HG03432 (cell line): ENCODE measurements around the gene USP34.
"Not testable (repeated sequence)": the region's sequence is repeated elsewhere in the genome, so short reads cannot be mapped to it uniquely, and the experiment has no call there.

Experiments used
- ATAC-seq: cut with Tn5 transposase; IDR thresholded peaks from one replicate; pipeline ENCODE4 v1.9.1; 2021; ENCODE audit warnings: mild to moderate bottlenecking, moderate library complexity; ENCODE audit not compliant: unreplicated experiment

Gene USP34

DNA sequence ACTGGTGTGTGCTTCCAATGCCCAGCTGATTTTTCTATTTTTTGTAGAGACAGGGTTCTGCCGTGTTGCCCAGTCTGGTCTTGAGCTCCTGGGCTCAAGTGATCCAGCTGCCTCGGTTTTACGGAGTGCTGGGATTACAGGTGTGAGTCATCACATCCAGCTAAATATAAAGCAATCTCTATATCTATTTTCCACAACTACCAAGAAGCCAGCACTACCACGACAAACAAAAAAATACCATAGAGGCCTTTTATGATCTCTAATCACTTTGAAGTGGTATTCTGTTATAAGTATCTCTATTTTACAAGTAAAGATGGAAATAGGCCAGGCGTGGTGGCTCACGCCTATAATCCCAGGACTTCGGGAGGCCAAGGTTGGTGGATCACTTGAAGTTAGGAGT, 274.2 kb downstream of the USP34 start:
- no peak for ATAC-seq

DNA sequence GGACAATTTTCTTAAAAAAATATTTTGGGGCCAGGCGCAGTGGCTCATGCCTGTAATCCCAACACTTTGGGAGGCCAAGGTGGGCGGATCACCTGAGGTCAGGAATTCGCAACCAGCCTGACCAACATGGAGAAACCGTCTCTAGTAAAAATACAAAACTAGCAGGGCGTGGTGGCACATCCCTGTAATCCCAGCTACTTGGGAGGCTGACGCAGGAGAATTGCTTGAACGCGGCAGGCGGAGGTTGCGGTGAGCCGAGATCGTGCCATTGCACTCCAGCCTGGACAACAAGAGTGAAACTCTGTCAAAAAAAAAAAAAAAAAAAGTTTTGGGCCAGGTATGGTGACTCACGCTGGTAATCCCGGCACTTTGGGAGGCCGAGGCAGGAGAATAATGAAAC, 276.2 kb downstream of the USP34 start:
- ATAC-seq = not testable (repeated sequence)

DNA sequence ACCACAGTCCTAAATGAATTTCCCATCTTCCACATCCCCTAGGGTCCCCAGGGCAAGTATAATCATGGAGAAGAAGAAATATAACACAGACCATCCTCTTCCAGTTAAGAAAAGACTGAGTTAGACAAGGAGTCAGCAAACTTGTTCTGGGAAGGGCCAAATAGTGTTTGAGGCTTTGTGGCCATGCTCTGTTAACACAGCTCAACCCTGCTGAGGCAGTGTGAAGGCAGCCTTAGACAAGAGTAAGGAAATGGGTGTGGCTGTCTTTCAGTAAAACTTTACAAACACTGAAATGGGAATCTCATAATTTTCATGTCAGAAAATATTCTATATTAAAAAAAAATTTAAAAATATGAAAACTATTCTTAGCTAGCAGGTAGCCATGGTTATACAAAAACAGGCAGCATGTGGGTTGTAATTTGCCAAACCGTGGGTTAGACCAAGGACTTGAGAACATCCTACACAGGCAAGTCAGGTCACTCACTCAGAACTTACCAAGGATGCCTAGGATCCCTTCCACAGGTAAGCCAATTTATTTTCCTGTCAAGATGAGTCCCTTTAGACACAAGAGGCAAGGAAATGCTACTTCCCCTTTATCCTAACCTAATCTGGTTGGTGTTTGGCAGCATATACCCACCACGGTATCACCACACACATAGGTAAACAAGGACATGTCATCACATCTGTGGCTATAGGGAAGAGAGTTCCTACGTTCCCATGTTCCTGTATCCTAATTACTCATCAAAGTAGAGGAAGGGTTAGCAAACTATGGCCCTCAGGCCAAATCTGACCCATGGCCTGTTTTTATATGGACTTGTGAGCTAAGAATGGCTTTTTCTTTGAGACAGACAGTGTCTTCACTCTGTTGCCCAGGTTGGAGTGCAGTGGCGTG, 277.0 kb downstream of the USP34 start:
- no peak for ATAC-seq

DNA sequence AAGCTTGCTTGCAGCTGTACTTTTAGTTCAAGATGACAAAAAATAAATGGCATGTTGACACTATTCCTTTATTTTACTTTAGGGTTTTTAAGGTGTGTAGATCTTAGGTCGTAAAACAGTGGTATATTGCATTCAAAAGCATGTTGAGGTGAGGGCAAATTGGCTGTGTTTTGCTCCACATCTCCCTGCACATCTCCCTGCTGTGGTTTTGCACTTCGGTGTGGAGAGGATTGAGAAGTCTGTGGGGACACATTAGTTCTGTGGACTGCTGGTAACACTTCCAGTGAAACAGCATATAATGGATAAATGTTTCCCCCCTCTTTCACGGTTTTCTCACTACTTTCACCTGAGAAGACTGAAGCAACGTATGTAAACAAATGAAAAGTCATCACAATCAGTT, 283.8 kb downstream of the USP34 start:
- ATAC-seq = no peak

DNA sequence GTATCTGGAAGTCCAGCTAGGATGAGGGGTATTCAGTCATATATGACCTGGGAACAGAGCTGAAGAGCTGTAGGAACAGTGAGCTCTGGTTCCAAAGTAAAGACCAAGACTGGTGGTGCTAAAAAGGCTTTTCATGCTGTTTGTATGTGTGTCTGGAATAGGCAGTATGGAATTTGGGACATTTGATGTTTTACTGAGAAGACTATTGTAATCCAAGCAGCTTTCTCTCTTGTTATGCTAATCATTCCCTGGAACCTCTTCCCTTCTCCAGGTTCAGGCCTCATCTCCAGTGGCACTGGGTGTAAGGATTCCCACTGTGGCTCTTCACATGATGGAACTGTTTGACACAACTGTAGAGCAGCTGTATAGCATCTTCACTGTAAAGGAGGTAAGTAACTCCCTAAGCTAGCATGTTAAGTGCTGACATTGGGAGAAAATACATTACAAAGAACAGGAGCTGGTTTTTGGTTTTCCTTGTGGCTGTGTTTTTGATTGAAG, 285.6 kb downstream of the USP34 start:
- no peak for ATAC-seq

DNA sequence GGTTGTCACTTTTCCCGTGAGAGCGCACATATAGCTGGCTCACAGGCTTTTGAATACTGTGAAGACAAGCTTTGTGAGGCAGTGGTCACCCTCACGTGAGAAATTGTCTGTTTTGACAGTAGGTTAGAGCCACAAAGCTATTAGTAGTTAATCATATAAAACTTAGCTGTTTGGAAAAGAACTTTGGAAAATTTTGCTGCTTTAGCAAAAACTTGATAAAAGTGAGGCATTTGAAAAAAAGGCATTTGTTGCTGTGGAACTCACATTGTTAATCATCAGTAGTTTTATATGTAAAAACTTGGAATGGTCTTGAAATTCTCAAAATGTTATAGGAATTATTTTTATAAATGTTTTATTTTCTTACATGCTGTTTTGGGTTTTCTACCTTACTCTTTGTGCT, 286.6 kb downstream of the USP34 start:
- ATAC-seq = no peak

DNA sequence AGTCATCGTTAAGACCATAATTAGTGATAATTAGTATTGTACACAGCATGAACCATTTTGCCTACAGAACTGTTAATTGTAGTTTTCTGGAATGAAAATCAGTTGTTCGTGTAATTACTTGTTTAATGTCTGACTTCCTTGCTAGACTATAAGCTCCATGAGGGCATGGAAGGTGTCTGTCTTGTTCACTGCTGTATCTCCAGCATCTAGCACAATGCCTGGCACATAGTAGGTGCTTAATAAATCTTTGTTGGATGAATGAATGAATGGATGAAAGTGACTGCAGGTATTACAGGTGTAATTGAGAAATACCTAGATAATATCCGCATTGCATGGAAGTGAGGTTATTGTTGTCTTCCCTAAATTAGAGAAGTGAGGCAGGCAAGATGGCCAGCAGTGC, 287.1 kb downstream of the USP34 start:
- no peak for ATAC-seq

DNA sequence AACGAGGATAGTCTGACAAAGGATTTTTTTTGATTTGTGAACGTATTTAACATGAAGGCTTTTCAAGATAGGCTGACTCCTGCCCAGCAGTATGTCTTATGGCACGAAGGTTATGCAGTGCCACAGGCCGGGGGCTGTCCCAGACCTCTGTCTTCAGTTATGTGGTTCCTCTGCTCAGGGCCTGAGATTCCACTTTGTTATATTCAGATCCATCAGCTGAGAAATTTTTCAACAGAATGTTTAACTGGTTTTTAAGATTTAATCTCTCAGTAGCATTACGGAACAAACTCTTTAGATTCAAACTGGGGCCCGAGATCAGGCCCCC, 288.9 kb downstream of the USP34 start:
- ATAC-seq = no peak

DNA sequence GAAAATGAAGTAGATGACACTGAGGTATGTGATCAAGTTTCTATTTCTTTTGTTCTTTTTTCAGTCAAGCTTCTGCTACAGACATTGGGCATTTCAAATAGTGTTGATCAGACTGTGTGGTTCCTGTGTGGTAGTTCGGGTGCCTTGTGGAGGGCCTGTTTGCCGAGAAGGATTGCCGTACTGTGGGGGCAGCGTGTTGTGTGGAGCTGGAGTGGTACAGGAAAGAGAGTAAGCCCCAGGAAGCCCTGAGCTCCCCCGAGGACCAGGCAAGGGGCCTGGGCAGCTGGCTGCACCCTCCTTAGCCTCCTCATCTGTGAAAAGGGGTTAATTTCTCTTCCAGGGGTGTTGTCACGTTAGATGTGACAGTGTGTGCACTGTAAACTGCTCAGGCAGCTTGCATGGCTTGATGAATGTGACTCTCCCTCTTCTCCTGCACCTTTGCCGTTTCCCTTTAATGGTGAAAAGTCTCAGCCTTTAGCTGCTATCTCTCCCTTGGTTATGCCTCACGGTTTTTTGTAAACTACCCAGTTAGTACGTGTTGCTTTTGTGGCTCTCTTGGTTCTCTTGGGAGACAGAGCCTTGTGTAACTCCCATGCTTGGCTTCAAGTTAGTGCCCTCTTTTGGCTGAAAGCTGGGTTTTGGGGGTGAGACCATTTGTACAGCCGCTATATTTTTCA, 289.4 kb downstream of the USP34 start:
- no peak for ATAC-seq

DNA sequence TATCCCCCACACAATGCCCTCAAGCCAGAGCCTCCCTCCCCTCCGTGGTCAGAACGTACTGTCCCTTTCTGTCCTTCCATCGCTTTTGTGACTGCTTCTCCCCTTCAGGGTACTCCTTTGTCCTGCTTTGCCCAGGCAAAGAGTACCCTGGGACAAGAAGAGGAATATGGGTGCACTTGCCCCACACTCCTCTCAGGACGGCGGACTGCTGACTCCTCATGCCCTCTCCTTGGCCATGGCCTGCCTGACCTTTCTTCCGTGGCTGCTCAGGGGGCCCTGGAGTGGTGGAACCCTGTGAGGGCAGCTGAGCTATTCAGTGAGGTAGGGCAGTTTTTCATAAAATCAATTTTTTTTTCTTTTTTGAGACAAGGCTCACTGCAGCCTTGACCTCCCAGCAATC, 290.2 kb downstream of the USP34 start:
- ATAC-seq = no peak

DNA sequence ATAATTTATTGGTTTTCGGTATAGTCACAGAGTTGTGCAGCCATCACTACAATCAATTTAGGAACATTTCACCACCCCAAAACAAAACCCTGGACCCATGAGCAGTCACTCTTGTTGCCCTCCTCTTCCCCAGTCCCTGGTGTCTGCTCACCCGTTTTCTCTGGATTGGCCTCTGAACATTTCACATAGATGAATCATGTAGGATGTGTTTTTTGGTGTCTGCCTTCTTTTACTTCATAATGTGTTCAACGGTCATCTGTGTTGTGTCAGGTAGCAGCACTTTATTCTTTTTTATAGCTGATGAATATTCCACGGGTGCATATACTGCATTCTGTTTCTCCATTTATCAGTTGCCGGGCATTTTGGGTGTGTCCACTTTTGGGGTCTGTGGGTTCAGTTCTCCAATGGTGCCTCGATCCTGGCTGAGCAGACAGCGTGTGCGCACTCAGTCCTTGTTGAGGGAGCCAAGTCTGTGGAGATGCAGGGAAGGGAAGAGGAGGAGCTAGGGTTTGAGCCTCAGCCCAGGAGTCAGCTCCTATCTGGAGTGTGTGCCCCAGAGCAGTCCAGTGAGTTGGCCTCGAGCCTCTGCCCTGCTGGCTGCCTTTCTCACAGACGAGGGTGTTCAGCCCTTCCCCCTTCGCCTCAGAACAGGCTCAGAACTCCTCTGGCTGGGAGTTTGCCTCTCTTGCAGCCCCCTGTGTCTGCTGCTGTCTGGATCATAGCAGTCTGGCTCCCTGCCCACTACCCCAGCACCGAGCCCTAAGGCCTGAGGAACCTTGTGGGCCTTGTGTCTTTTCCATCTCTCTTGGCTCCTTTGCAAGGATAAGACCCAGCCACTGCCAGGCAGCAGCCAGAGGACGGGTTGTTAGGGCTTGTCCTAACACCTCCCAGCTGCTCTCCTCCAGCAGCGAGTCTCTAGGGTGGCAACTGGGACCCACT, 290.9 kb downstream of the USP34 start:
- ATAC-seq = no peak

DNA sequence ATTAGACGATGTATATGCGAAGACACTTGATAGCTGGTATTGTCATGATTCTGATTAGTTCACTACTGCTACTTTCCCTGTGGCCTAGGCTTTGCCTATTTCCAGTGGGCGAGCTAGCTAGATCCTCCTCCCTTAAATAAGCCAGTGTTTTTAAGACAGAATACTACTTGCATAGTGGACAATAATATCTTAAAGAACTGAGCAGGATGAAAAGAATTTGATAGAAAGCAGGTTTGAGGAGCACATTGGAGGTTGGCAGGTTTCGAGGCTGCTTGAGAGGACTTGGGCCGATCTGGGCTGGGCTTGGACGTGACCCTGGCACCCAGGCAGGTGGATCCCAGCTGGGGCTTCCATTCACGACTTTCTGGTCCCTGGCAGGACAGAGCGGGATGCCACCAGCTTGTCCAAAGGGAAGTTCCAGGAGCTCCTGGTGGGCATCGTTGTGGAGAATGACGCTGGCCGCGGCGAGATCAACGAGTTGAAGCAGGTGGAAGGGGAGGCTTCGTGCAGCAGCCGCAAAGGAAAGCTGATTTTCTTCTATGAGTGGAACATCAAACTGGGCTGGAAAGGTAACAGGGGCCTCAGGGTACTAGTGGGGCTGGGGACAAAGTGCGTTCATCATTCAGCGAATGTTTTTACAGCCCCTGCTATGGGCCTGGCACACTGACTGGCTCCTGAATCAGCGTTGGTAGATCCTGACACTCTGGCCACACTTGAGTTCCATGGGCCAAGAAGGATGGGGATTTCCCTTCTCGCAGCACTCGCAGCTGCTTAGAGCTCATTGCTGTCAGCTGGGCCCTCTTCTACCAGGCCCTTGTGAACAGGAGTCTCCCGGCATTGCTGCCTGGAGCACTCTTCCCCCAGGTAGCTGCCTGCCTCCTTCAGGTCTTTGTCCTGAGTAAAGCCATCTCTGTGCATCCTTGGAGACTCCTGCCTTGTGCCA, 292.0 kb downstream of the USP34 start:
- ATAC-seq = no peak

DNA sequence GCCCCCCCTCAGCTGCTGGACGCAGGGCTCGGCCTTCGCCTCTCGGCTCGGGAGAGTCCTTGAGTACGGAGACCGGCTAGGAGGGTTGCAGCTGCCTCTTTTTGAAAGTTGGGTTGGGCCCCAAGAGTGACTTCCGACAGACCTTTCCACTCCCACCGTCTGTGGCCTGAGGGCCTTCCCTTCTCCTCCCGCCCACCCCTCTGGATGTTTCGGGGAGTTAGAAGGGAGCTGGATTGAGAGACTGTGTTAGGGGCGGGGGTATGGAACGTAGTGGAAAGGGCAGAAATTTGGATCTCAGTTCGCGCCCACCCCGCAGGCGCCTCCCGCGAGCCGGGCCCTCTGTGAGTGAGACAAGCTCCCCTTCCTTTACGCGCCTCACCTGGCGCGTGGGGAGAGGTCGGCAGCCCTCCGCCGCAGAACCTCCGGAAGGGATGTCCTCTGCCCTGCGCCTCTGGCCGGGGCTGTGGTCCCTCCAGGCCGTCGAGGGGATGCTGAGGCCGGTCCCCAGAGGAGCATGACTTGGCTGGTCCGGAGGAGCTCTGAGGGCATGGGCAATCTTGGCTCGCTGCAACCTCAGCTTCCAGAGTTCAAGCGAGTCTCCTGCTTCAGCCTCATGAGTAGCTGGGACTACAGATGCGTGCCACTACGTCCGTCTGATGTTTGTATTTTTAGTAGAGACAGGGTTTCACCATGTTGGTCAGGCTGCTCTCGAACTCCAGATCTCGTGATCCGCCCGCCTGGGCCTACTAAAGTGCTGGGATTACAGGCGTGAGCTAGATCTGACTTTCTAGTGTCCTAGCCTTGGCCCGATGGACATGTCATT, 292.9 kb downstream of the USP34 start:
- peak; percentile 34 for ATAC-seq

DNA sequence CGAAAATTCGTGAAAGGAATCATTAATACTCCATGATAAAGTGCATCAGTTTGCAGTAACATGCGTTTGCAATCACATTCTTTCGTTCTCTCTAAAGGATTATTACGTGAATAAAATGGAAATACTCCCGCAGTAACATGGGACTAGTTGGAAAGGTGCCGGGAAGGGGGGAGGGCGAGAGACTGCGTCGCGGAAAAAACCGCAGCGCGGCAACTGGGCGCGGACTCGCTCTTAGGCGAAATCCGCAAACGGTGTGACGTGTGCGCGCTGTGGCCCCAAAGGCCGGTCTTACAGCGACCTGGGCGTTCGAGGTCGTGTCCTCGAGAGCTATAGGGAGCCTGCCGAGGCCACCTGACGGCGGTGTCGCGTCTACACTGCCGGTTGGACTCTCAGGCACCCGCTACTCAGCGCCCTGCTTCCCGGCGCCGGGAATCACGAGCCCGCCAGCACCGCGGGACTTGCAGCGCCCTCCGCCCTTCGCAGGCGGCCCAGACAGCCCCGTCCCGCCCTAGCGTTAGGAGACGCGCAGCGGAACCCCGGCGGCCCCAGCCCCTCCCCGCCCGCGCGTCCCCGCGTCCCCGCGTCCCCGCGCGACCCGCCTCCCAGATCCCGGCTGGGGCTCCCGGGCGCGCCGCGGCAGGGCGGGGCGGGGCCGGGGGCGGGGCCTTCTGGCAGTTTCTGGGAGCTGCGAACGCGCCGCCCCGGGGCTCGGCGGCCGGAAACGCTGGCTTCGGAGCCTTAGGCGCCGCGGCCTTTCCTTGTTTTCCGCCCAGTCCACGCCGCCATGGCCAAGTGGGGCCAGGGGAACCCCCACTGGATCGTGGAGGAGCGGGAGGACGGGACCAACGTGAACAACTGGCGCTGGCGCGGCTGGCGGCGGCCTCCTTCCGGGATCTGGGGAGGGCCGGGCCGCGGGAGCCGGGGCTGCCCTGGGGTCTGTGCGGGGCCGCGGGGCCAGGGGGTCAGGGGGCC, 293.8 kb downstream of the USP34 start:
- peak; percentile 83 for ATAC-seq

DNA sequence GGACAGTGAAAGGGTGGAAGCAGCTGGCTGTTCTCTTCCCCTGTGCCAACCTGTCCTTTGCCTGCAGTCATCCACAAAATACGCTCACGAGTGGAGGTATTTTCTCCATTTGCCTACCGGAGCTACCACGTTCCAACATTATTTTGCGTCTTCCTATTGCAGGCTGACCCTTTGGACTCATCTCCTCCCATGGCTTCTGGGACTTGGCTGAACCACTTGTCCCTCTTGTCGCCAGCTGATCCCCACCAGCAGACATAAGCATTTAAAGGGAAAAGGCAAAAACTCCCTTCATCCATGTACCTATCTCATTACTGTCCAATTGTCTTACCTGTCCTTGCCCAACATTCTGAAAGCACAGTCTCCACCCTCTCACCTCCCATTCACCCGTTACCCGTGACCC, 295.9 kb downstream of the USP34 start:
- ATAC-seq = no peak

DNA sequence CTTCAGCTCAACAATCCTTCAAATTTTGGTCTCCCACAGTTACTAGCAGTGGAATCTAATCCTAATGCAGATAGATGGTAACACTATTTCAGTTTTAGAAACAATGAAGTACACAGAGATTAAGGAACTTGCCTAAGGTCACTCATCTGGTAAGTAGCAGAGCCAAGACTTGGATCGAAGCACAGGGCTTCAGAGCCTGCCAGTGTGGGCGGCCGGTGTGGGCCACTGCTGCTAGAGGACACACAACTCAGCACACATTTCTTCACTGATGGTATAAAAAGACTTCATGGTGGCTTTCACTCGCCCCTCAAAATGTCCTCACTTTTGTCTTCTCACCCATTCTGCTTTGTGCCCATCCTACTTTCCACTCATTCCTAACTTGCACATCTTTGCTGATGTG, 297.8 kb downstream of the USP34 start:
- no peak for ATAC-seq

DNA sequence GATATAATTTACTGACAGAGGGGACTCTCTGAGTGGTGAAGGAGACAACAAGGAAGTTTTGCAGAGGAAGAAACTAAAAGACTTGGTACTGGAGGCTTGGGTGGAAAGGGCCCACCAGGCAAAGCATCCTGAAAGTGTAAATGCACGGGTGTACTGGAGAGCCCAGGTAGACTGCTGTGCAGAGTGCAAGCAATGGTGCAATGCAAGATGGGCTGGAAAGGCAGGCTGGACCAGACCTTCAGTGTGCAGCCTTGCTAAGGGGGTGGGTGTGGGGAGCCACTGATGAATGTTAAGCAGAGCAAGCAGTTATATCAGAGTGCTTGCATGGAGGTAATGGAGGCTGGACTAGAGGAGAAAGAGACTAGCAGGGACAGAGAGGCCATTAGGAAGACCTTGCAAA, 298.2 kb downstream of the USP34 start:
- no peak for ATAC-seq

DNA sequence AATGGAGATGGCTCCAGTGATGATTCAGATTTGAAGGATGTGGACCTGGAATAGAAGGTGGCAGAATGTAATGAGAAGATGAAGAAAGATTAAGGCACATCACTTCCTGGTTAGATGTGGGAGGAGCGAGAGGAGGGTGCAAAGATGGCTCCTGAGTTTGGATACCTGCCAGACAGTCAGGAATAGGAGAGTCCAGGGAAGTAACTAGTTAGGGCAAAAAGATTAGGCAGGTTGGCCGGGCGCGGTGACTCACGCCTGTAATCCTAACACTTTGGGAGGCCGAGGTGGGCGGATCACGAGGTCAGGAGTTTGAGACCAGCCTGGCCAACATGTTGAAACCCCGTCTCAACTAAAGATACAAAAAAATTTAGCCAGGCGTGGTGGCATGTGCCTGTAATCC, 303.3 kb downstream of the USP34 start:
- ATAC-seq = no peak
